GM23338 (cell line): Measurements from ENCODE around the gene LIPA. TPM values are rescaled to one million over a fixed set of nuclear protein-coding genes. Genes with fewer than 3 reads are reported as not detected.
"Not testable (repeated sequence)": the region's sequence is repeated elsewhere in the genome, so short reads cannot be mapped to it uniquely, and the experiment has no call there.

Experiments used
- ATAC-seq: fragments of 200-7000 bp; cut with Tn5 transposase; 3 replicates; pipeline ENCODE4 v1.9.1; 2020
- DNase-seq: peaks from one replicate; pipeline ENCODE4 v3.0.0-alpha.2; 2015; ENCODE audit warnings: low spot score
- H2AFZ ChIP-seq: fragments of 200-600 bp; sonication (generic); 2 replicates; pipeline ENCODE4 v1.8.0; 2016; ENCODE audit warnings: antibody characterized with exemption, mild to moderate bottlenecking, moderate library complexity
- H3F3A ChIP-seq: fragments of 200-600 bp; sonication (generic); replicated peaks from 2 replicates; pipeline ENCODE4 v1.8.0; 2017; ENCODE audit warnings: antibody characterized with exemption, mixed run types, low read depth
- H3K27ac ChIP-seq: fragments of 200-600 bp; sonication (generic); 2 replicates; pipeline ENCODE4 v1.6.1; 2016; ENCODE audit warnings: low read depth
- H3K27me3 ChIP-seq: fragments of 200-600 bp; sonication (generic); 2 replicates; pipeline ENCODE4 v1.8.0; 2016; ENCODE audit warnings: mild to moderate bottlenecking, mixed run types, moderate library complexity; ENCODE audit not compliant: insufficient read depth
- H3K36me3 ChIP-seq: fragments of 200-600 bp; sonication (generic); 2 replicates; pipeline ENCODE4 v1.8.0; 2016; ENCODE audit warnings: mild to moderate bottlenecking; ENCODE audit not compliant: insufficient read depth
- H3K4me1 ChIP-seq: fragments of 200-600 bp; sonication (generic); 2 replicates; pipeline ENCODE4 v1.8.0; 2016; ENCODE audit warnings: mild to moderate bottlenecking, moderate library complexity; ENCODE audit not compliant: insufficient read depth
- H3K4me2 ChIP-seq: fragments of 200-600 bp; sonication (generic); 2 replicates; pipeline ENCODE4 v1.7.1; 2017; ENCODE audit warnings: mixed run types
- H3K4me3 ChIP-seq: fragments of 200-600 bp; sonication (generic); 2 replicates; pipeline ENCODE4 v1.6.1; 2016; ENCODE audit warnings: mixed run types
- H3K79me2 ChIP-seq: fragments of 200-600 bp; sonication (generic); replicated peaks from 2 replicates; pipeline ENCODE4 v1.8.0; 2017; ENCODE audit warnings: mild to moderate bottlenecking; ENCODE audit not compliant: insufficient read depth
- H3K9me2 ChIP-seq: fragments of 200-600 bp; sonication (generic); 2 replicates; pipeline ENCODE4 v1.8.0; 2017; ENCODE audit not compliant: insufficient read depth
- H4K20me1 ChIP-seq: fragments of 200-600 bp; sonication (generic); replicated peaks from 2 replicates; pipeline ENCODE4 v1.8.0; 2017; ENCODE audit warnings: mild to moderate bottlenecking; ENCODE audit not compliant: insufficient read depth
- H3K27ac Mint-ChIP-seq: 2 replicates; pipeline ENCODE4 v1.8.0; 2020; ENCODE audit warnings: inconsistent platforms, mild to moderate bottlenecking, moderate library complexity, mixed read lengths
- H3K27me3 Mint-ChIP-seq: 3 replicates; pipeline ENCODE4 v1.8.0; 2022; ENCODE audit warnings: low read depth, mild to moderate bottlenecking, moderate library complexity, mixed read lengths, inconsistent platforms; ENCODE audit not compliant: insufficient read depth, poor library complexity
- H3K36me3 Mint-ChIP-seq: 3 replicates; pipeline ENCODE4 v1.8.0; 2021; ENCODE audit warnings: low read depth, mild to moderate bottlenecking, inconsistent platforms, moderate library complexity, mixed read lengths
- H3K4me1 Mint-ChIP-seq: 3 replicates; pipeline ENCODE4 v1.8.0; 2020; ENCODE audit warnings: mild to moderate bottlenecking, inconsistent platforms, mixed read lengths
- H3K4me3 Mint-ChIP-seq: 3 replicates; pipeline ENCODE4 v1.8.0; 2021; ENCODE audit warnings: moderate library complexity, mild to moderate bottlenecking, inconsistent platforms, mixed read lengths
- H3K9me3 Mint-ChIP-seq: 3 replicates; pipeline ENCODE4 v1.8.0; 2020; ENCODE audit warnings: moderate library complexity, mild to moderate bottlenecking, inconsistent platforms, mixed read lengths
- CTCF ChIP-seq, 2 experiments: fragments of 200-600 bp in 1 of 2; sonication (generic) in 1 of 2; conservative IDR thresholded peaks; 2 replicates each; pipeline versions ENCODE4 v1.5.1 to v1.6.1; 2016 to 2017; ENCODE audit warnings: antibody characterized with exemption in 2 of 2, low read depth in 2 of 2, mild to moderate bottlenecking in 2 of 2, moderate library complexity in 1 of 2
- EZH2phosphoT487 ChIP-seq: fragments of 200-600 bp; sonication (generic); IDR thresholded peaks from one replicate; pipeline ENCODE4 v1.8.1; 2018; ENCODE audit warnings: antibody characterized with exemption; ENCODE audit not compliant: unreplicated experiment
- JUNB ChIP-seq: IDR thresholded peaks from one replicate; pipeline ENCODE4 v1.6.1; 2016; ENCODE audit warnings: antibody characterized with exemption; ENCODE audit not compliant: unreplicated experiment
- POLR2AphosphoS5 ChIP-seq: IDR thresholded peaks from 2 replicates; pipeline ENCODE4 v1.6.1; 2016; ENCODE audit warnings: antibody characterized with exemption, low read depth
- STAT1 ChIP-seq: IDR thresholded peaks from one replicate; pipeline ENCODE4 v1.6.1; 2016; ENCODE audit warnings: antibody characterized with exemption; ENCODE audit not compliant: unreplicated experiment
- ZNF114 ChIP-seq: fragments of 250-450 bp; sonication (Bioruptor Pico); IDR thresholded peaks from 2 replicates; pipeline ENCODE4 v1.5.0; 2020; ENCODE audit warnings: mild to moderate bottlenecking, moderate library complexity
- ZNF462 ChIP-seq: fragments of 250-450 bp; sonication (Bioruptor Pico); IDR thresholded peaks from 2 replicates; pipeline ENCODE4 v1.5.0; 2020; ENCODE audit warnings: mild to moderate bottlenecking, moderate library complexity
- polyA plus RNA-seq: library from polyadenylated mRNA; unstranded; fragments of >200 nt; fragmentation: Nextera tagmentation; extraction: Ambion mirVana; gene quantifications from 2 replicates; pipeline ENCODE4 v1.2.1, GENCODE V29; 2016
- total RNA-seq: library from RNA; depleted of rRNA; stranded (reverse); fragments of >200 nt; shearing (Covaris generic); gene quantifications from 2 replicates; pipeline ENCODE4 v1.2.3, GENCODE V29; 2014

LIPA gene
- total and polyA plus RNA-seq, 2 experiments from 2014 or later, result 37.8 to 86.3 TPM

GRCh38 chr10:89197473-89197872, 54.1 kb downstream of the LIPA start (continued):
- TF ChIP-seq ZNF114 (CRISPR knock-in tag) (no peak), CTCF (conservative IDR thresholded peaks at IDR 0.05; ENCODE audit: low read depth in 2 of 2) (no peak), STAT1 (no peak), JUNB (no peak), EZH2phosphoT487 (no peak)

GRCh38 chr10:89191301-89191700, 60.3 kb downstream of the LIPA start:
- H3K27me3 ChIP-seq, H3K27ac Mint-ChIP-seq, H3K9me3 Mint-ChIP-seq, H3K9me2 ChIP-seq, H3K4me1 Mint-ChIP-seq, ATAC-seq, H3K4me3 ChIP-seq, H3F3A ChIP-seq, H3K27ac ChIP-seq, H3K4me1 ChIP-seq, DNase-seq, H3K79me2 ChIP-seq, H3K36me3 ChIP-seq, H2AFZ ChIP-seq, H3K36me3 Mint-ChIP-seq, H3K27me3 Mint-ChIP-seq, H4K20me1 ChIP-seq, H3K4me3 Mint-ChIP-seq, H3K4me2 ChIP-seq: not testable (repeated sequence)

- DNase-seq (no peak), ATAC-seq (no peak)
- no peak overlapping the region for H3K27ac Mint-ChIP-seq
- H3K27ac ChIP-seq, result no peak overlapping the region
- no peak overlapping the region for H3K4me2 ChIP-seq
- no peaks in the 10 kb centered on the region for H4K20me1 ChIP-seq
- no peak overlapping the region for H2AFZ ChIP-seq
- H3K36me3 ChIP-seq, result no peaks in the 10 kb centered on the region
- 0 out of 2 replicates have a peak, but pooled peaks cover under 1% of the 10 kb centered on the region for H3K9me2 ChIP-seq
- no peaks in the 10 kb centered on the region for H3K27me3 ChIP-seq
- no peaks in the 10 kb centered on the region for H3F3A ChIP-seq
- peaks cover 2% of the 10 kb centered on the region; the same call in 1 of the 3 replicates for H3K4me1 Mint-ChIP-seq
- H3K36me3 Mint-ChIP-seq, result no peaks in the 10 kb centered on the region; the same call in 2 of the 3 replicates
- no peaks in the 10 kb centered on the region for H3K9me3 Mint-ChIP-seq
- H3K4me1 ChIP-seq, result no peaks in the 10 kb centered on the region
- H3K4me3 ChIP-seq, result no peak overlapping the region
- H3K4me3 Mint-ChIP-seq, result no peak overlapping the region
- no peaks in the 10 kb centered on the region for H3K79me2 ChIP-seq
- H3K27me3 Mint-ChIP-seq, result peaks cover 2% of the 10 kb centered on the region
- TF ChIP-seq ZNF462 (CRISPR knock-in tag) (no peak), CTCF (conservative IDR thresholded peaks at IDR 0.05; ENCODE audit: low read depth in 2 of 2) (no peak), POLR2AphosphoS5 (no peak)
Observed at GRCh38 chr10:89189211-89189734, 62.3 kb downstream of the LIPA start.
